ENCODE measurements around the gene TOMM20. TPM values are rescaled to one million over a fixed set of nuclear protein-coding genes. Genes with fewer than 3 reads are reported as not detected.

Gene TOMM20
- total RNA-seq, 1 experiment from 2014 or later = 197 TPM

DNA sequence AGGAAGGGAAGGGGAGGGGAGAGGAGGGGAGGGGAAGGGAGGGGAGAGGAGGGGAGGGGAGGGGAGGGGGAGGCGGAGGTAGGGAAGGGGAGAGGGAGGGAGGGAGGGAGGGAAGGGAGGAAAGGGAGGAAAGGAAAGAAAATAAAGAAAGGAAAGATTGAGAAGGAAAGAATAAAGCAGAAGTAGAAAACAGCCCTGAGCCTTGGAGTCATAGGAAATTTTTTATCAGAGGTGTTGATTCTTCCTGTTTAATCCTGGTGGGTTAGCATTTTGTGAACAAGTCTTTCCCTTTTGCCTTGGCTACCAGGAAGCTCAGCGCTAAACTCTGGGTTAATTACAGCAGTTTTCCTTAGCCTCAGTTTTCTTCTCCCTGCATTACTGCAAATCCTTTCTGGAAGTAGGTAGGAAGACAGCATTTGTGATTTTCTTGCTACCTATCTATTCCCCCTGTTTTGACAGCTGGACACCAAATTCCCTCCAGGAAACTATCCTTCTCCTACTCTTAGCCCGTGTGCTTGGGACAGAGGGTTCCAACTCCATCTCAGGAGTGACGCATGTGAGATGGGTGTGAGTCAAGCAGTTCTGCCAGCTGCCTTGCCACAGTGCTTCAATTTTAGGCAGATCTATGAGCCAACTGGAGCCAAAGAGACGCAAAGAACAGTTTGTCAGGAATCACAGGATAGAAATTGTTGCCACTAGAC, 26.9 kb downstream of the TOMM20 start:
- no peak overlapping the region for H2BK15ac ChIP-seq (ENCODE audit: low read depth, low read length)
- H3K27me3 ChIP-seq (ENCODE audit: insufficient read depth, low read length) = no peaks in the 10 kb centered on the region
- no peak overlapping the region for H4K5ac ChIP-seq (ENCODE audit: insufficient read length, low read depth, low read length)
- Mint-ChIP-seq H3K4me1 (peaks cover 23 to 26% of the 10 kb centered on the region in 2 experiments), H3K4me3 (no peak overlapping the region), H3K27ac (no peak overlapping the region), H3K36me3 (ENCODE audit: insufficient read depth in 1 of 3, low read depth in 3 of 3) (peaks cover 0 to 3% (median 0%) of the 10 kb centered on the region in 3 experiments; a peak in 3 of 7 replicates), H3K27me3 (ENCODE audit: low read depth) (peaks cover 7% of the 10 kb centered on the region), H3K9me3 (peaks cover 0 to 2% of the 10 kb centered on the region in 2 experiments; a peak in 1 of 5 replicates)
- no peak overlapping the region for H3K18ac ChIP-seq (ENCODE audit: insufficient read length, low read depth, low read length)
- no peaks in the 10 kb centered on the region for H4K20me1 ChIP-seq (ENCODE audit: control insufficient read depth, insufficient read depth, insufficient read length)
- no peak overlapping the region for H3K27ac ChIP-seq (ENCODE audit: insufficient read length, low read depth, low read length)
- no peak overlapping the region for H3K14ac ChIP-seq (ENCODE audit: insufficient read depth, low read length)
- WGBS (ENCODE audit: extremely low coverage, insufficient read length, low lambda C conversion rate) = no CpG with 5 or more reads among the region's 5 CpGs
- no peak overlapping the region for H3K56ac ChIP-seq (ENCODE audit: insufficient read length, low read depth, low read length)
- no peaks in the 10 kb centered on the region for H3K79me1 ChIP-seq (ENCODE audit: insufficient read depth, low read depth, low read length, poor library complexity, severe bottlenecking)
- H2BK120ac ChIP-seq (ENCODE audit: low read depth, low read length, poor library complexity, severe bottlenecking) = no peak overlapping the region
- no peak overlapping the region for H2AK5ac ChIP-seq (ENCODE audit: insufficient read length, low read length)
- H2BK5ac ChIP-seq (ENCODE audit: insufficient read length, low read length) = no peak overlapping the region
- H3K23me2 ChIP-seq (ENCODE audit: insufficient read length, low read depth, low read length, poor library complexity, severe bottlenecking) = no peaks in the 10 kb centered on the region
- H3K4me2 ChIP-seq (ENCODE audit: insufficient read depth, insufficient read length, low read length) = no peak overlapping the region
- no peak overlapping the region for H3K23ac ChIP-seq (ENCODE audit: insufficient read length, low read depth, low read length)
- H2AFZ ChIP-seq (ENCODE audit: low read length) = no peak overlapping the region
- no peaks in the 10 kb centered on the region for H3K9me3 ChIP-seq (ENCODE audit: control insufficient read depth, low read depth, low read length)
- no peaks in the 10 kb centered on the region for H3K4me1 ChIP-seq (ENCODE audit: insufficient read depth, low read length)
- no peaks in the 10 kb centered on the region for H3K79me2 ChIP-seq (ENCODE audit: insufficient read depth, low read length)
- no peak for DNase-seq
- H2BK12ac ChIP-seq (ENCODE audit: insufficient read length, low read depth, low read length) = no peak overlapping the region
- no peak overlapping the region for H3T11ph ChIP-seq (ENCODE audit: low read length)
- no peak overlapping the region for H4K91ac ChIP-seq (ENCODE audit: insufficient read length, low read depth, low read length)
- no peak overlapping the region for H2BK20ac ChIP-seq (ENCODE audit: low read depth, low read length, poor library complexity, severe bottlenecking)
- H3K9ac ChIP-seq (ENCODE audit: extremely low read depth, insufficient read length, low read length) = no peak overlapping the region
- TF ChIP-seq, protein P1, sequence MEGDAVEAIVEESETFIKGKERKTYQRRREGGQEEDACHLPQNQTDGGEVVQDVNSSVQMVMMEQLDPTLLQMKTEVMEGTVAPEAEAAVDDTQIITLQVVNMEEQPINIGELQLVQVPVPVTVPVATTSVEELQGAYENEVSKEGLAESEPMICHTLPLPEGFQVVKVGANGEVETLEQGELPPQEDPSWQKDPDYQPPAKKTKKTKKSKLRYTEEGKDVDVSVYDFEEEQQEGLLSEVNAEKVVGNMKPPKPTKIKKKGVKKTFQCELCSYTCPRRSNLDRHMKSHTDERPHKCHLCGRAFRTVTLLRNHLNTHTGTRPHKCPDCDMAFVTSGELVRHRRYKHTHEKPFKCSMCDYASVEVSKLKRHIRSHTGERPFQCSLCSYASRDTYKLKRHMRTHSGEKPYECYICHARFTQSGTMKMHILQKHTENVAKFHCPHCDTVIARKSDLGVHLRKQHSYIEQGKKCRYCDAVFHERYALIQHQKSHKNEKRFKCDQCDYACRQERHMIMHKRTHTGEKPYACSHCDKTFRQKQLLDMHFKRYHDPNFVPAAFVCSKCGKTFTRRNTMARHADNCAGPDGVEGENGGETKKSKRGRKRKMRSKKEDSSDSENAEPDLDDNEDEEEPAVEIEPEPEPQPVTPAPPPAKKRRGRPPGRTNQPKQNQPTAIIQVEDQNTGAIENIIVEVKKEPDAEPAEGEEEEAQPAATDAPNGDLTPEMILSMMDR (conservative IDR thresholded peaks at IDR 0.05) = no peak
- H3K4ac ChIP-seq (ENCODE audit: low read depth, low read length) = no peak overlapping the region
- no peak overlapping the region for H4K8ac ChIP-seq (replicated peaks; ENCODE audit: insufficient read length, low read depth, low read length)

All from H9 (cell line).